A673 (cell line): Measurements from ENCODE around the gene BRD7. TPM values are rescaled to one million over a fixed set of nuclear protein-coding genes. Genes with fewer than 3 reads are reported as not detected.

Experiments used
- BruUV-seq: library from RNA; stranded (reverse); fragments of 400-500 nt; replicated peaks from 2 replicates; lab custom pipeline; 2021; lab: Mats Ljungman, UMichigan
- CTCF ChIA-PET: fragments of 300-600 bp; sonication (Branson Sonifier 250); formaldehyde crosslinking; loops from one replicate; lab custom pipeline; 2022; ENCODE audit warnings: antibody characterized with exemption; lab: Charles Lee
- POLR2A ChIA-PET: fragments of 300-600 bp; sonication (Branson Sonifier 250); formaldehyde crosslinking; loops from one replicate; lab custom pipeline; 2022; ENCODE audit warnings: antibody characterized with exemption; ENCODE audit not compliant: low non-redundant PET; lab: Charles Lee
- DNase-seq: peaks from one replicate; pipeline ENCODE4 v3.0.0-alpha.2; 2015; ENCODE audit warnings: low spot score
- H3K27ac ChIP-seq: fragments of 200-600 bp; sonication (generic); 2 replicates; pipeline ENCODE4 v1.5.1; 2016; ENCODE audit warnings: mixed run types, low read depth, mild to moderate bottlenecking, mixed read lengths, antibody characterized with exemption, low read length; ENCODE audit not compliant: poor library complexity, severe bottlenecking
- H3K27me3 ChIP-seq: fragments of 200-600 bp; sonication (generic); replicated peaks from 2 replicates; pipeline ENCODE4 v1.6.1; 2017; ENCODE audit warnings: mixed run types, low read depth, mild to moderate bottlenecking, mixed read lengths, antibody characterized with exemption, low read length; ENCODE audit not compliant: insufficient read depth, poor library complexity
- H3K36me3 ChIP-seq: fragments of 200-600 bp; sonication (generic); 2 replicates; pipeline ENCODE4 v1.6.1; 2016; ENCODE audit warnings: mixed run types, mild to moderate bottlenecking, mixed read lengths, antibody characterized with exemption, low read length; ENCODE audit not compliant: insufficient read depth, poor library complexity, severe bottlenecking
- H3K4me1 ChIP-seq: fragments of 200-600 bp; sonication (generic); 2 replicates; pipeline ENCODE4 v1.6.1; 2017; ENCODE audit warnings: mixed run types, mild to moderate bottlenecking, mixed read lengths, antibody characterized with exemption, low read length; ENCODE audit not compliant: insufficient read depth, poor library complexity, severe bottlenecking
- H3K4me3 ChIP-seq: fragments of 200-600 bp; sonication (generic); 2 replicates; pipeline ENCODE4 v1.5.1; 2016; ENCODE audit warnings: low read depth, mixed run types, mild to moderate bottlenecking, mixed read lengths, low read length; ENCODE audit not compliant: poor library complexity, severe bottlenecking
- H3K9me3 ChIP-seq: fragments of 200-600 bp; sonication (generic); 2 replicates; pipeline ENCODE4 v1.6.1; 2016; ENCODE audit warnings: mixed run types, low read depth, mild to moderate bottlenecking, mixed read lengths, antibody characterized with exemption, low read length; ENCODE audit not compliant: poor library complexity, severe bottlenecking
- EZH2 ChIP-seq: fragments of 200-600 bp; sonication (generic); IDR thresholded peaks from 2 replicates; pipeline ENCODE4 v1.6.1; 2017; ENCODE audit warnings: borderline replicate concordance, low read depth, mild to moderate bottlenecking, mixed read lengths, antibody characterized with exemption, low read length; ENCODE audit not compliant: poor library complexity, severe bottlenecking
- intact Hi-C: fragments of 100-400 bp; cut with micrococcal nuclease; formaldehyde crosslinking; loops from one replicate; pipeline ENCODE4 v1.10.0; 2022; ENCODE audit not compliant: unreplicated experiment
- total RNA-seq: library from RNA; stranded (reverse); gene quantifications from 2 replicates; pipeline ENCODE4 v1.2.3, GENCODE V29; 2021
- TF ChIP-seq, protein P1 (sequence below): fragments of 300-800, 200-600 bp; sonication (generic); conservative IDR thresholded peaks from 2 replicates; pipeline ENCODE4 v1.5.1; 2017; ENCODE audit warnings: low read depth, mild to moderate bottlenecking, antibody characterized with exemption, low read length, moderate library complexity, mixed read lengths

BRD7 gene
- total RNA-seq, 1 experiment from 2014 or later: 93.0 TPM

DNA sequence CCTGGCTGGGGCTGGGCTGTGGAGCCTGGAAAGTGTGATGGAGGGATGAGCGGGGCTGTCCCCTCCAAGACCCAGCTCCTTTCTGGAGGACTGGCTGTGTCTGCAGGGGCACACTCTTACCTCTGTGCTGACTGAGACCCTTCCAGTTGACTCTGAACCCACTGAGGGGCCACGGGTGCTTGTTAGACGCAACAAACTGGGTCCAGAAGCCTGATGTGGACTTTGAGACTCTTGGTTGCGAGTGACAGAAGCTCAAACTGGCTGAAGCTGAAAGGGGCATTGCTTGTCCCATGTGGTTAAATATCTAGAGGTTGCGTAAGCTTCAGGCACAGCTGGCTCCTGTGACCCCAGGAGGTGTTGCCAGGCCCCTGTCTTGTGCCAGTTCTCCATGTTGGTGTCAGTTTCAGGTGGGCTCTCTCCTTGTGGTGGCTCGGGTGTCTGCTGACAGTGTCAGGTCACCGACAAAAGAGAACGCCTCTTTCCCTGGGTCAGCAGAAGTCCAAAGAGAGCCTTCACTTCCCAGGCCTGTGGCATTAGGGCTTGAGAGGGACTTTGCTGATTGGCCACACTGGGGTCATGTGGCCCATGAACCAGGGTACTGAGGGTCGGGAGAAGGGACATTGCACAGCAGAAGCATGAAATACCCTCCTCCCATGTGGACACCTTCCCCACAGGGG, 85.7 kb downstream of the BRD7 start:
- H3K27me3 ChIP-seq: no peaks in the 10 kb centered on the region
- ChIA-PET CTCF (no interaction called here), POLR2A (no interaction called here)
- intact Hi-C loops: no loop called here
- BruUV-seq: no TSS peak
- H3K4me1 ChIP-seq: no peaks in the 10 kb centered on the region
- no peaks in the 10 kb centered on the region for H3K36me3 ChIP-seq
- H3K27ac ChIP-seq: no peak overlapping the region
- no peak for DNase-seq
- no peak for TF ChIP-seq EZH2
- TF ChIP-seq, protein P1, sequence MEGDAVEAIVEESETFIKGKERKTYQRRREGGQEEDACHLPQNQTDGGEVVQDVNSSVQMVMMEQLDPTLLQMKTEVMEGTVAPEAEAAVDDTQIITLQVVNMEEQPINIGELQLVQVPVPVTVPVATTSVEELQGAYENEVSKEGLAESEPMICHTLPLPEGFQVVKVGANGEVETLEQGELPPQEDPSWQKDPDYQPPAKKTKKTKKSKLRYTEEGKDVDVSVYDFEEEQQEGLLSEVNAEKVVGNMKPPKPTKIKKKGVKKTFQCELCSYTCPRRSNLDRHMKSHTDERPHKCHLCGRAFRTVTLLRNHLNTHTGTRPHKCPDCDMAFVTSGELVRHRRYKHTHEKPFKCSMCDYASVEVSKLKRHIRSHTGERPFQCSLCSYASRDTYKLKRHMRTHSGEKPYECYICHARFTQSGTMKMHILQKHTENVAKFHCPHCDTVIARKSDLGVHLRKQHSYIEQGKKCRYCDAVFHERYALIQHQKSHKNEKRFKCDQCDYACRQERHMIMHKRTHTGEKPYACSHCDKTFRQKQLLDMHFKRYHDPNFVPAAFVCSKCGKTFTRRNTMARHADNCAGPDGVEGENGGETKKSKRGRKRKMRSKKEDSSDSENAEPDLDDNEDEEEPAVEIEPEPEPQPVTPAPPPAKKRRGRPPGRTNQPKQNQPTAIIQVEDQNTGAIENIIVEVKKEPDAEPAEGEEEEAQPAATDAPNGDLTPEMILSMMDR: no peak
- H3K9me3 ChIP-seq: no peaks in the 10 kb centered on the region
- no peak overlapping the region for H3K4me3 ChIP-seq

DNA sequence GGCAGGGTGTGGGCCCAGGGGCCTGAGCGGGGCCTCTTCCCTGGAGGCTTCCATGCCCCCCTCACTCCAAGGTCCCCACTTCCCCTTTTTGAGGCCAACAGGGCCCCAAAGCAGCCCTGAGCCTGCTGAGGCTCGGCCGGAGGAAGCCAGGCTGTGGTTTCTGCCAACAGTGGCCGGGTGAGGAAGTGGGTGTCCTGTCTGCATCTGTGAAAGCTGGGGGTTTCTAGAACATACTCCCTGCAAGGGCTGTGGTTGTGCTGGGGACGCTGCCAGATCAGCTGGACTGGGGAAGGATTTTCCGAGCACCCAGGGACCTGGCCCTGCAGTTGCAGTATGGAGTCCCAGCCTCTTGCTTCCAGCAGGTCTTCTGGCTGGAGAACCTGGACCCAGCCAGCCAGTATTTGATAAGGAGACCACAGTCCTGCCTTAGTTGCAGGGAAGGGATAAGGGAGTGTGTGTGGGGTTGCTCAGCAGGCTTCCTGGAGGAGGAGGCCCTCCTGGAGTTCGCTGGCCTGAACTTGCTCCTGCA, 86.7 kb downstream of the BRD7 start:
- no peak overlapping the region for H3K4me3 ChIP-seq
- H3K36me3 ChIP-seq: no peaks in the 10 kb centered on the region
- intact Hi-C loops: no loop called here
- TF ChIP-seq EZH2: no peak
- TF ChIP-seq, protein P1: no peak
- H3K4me1 ChIP-seq: no peaks in the 10 kb centered on the region
- H3K9me3 ChIP-seq: no peaks in the 10 kb centered on the region
- BruUV-seq: no TSS peak
- ChIA-PET POLR2A (no interaction called here), CTCF (no interaction called here)
- no peak for DNase-seq
- H3K27ac ChIP-seq: no peak overlapping the region
- H3K27me3 ChIP-seq: no peaks in the 10 kb centered on the region

- no peaks in the 10 kb centered on the region for H3K27me3 ChIP-seq
- H3K4me1 ChIP-seq: no peaks in the 10 kb centered on the region
- TF ChIP-seq, protein P1: no peak
- TF ChIP-seq EZH2: no peak
- no peak for DNase-seq
- no peak overlapping the region for H3K4me3 ChIP-seq
- intact Hi-C loops: no loop called here
- no peaks in the 10 kb centered on the region for H3K9me3 ChIP-seq
- no peak overlapping the region for H3K27ac ChIP-seq
- POLR2A ChIA-PET: no interaction called here
- CTCF ChIA-PET: no interaction called here
- no peaks in the 10 kb centered on the region for H3K36me3 ChIP-seq
- BruUV-seq: no TSS peak
These were observed 87.3 kb downstream of the BRD7 start for GRCh38 chr16:50281391-50282009.
